Measurements from ENCODE around the gene SYNPO2L. TPM values are rescaled to one million over a fixed set of nuclear protein-coding genes. Genes with fewer than 3 reads are reported as not detected.

Gene SYNPO2L
- total RNA-seq, 1 donor from 2014 or later = 1.2 TPM

GRCh38 chr10:73634421-73634820, 21.4 kb downstream of the SYNPO2L start:
- Mint-ChIP-seq H3K4me1 (ENCODE audit: low read depth, unreplicated experiment) (no peaks in the 10 kb centered on the region), H3K4me3 (ENCODE audit: unreplicated experiment) (no peak overlapping the region), H3K27me3 (ENCODE audit: low read depth, unreplicated experiment) (peaks cover 2% of the 10 kb centered on the region), H3K9me3 (ENCODE audit: unreplicated experiment) (no peaks in the 10 kb centered on the region), H3K27ac (ENCODE audit: unreplicated experiment) (no peak overlapping the region), H3K36me3 (ENCODE audit: low read depth, unreplicated experiment) (no peaks in the 10 kb centered on the region)
- H3K79me2 ChIP-seq (ENCODE audit: insufficient read depth, low read length) = no peaks in the 10 kb centered on the region
- no peak overlapping the region for H3K4me3 ChIP-seq (ENCODE audit: insufficient read depth, low read depth, low read length)
- no peak overlapping the region for H2AFZ ChIP-seq (ENCODE audit: low read depth, low read length)
- H4K20me1 ChIP-seq (ENCODE audit: insufficient read depth, low read length) = no peaks in the 10 kb centered on the region
- no peaks in the 10 kb centered on the region for H3K36me3 ChIP-seq (ENCODE audit: insufficient read depth, low read length)
- H3K27me3 ChIP-seq (ENCODE audit: insufficient read depth, low read length) = peaks cover 3% of the 10 kb centered on the region
- TF ChIP-seq CTCF (IDR thresholded peaks at IDR 0.05; ENCODE audit: insufficient read depth, low read depth, low read length) = no peak
- TF ChIP-seq EZH2 (IDR thresholded peaks at IDR 0.05; ENCODE audit: insufficient read depth, low read length) = no peak
- no peaks in the 10 kb centered on the region for H3K4me1 ChIP-seq (ENCODE audit: insufficient read depth, low read length)
- H3K4me2 ChIP-seq (ENCODE audit: low read length) = no peak overlapping the region
- DNase-seq (ENCODE audit: low read depth) (no peak), FAIRE-seq (no peak)
- no peak overlapping the region for H3K9ac ChIP-seq (ENCODE audit: low read length)
- no peaks in the 10 kb centered on the region for H3K9me3 ChIP-seq (ENCODE audit: insufficient read depth, low read depth, low read length)
- no peak overlapping the region for H3K27ac ChIP-seq (ENCODE audit: low read depth, low read length)

GRCh38 chr10:73629165-73629564, 26.7 kb downstream of the SYNPO2L start:
- H3K4me3 Mint-ChIP-seq (ENCODE audit: unreplicated experiment) = no peak overlapping the region
- no peak for FAIRE-seq
- DNase-seq (ENCODE audit: low read depth) = no peak

More at GRCh38 chr10:73629165-73629564, 26.7 kb downstream of the SYNPO2L start:
- no peak overlapping the region for H3K4me3 ChIP-seq (ENCODE audit: insufficient read depth, low read depth, low read length)
- no peaks in the 10 kb centered on the region for H3K36me3 ChIP-seq (ENCODE audit: insufficient read depth, low read length)
- peaks cover 4% of the 10 kb centered on the region for H3K9me3 Mint-ChIP-seq (ENCODE audit: unreplicated experiment)
- no peak overlapping the region for H3K9ac ChIP-seq (ENCODE audit: low read length)
- H3K27ac Mint-ChIP-seq (ENCODE audit: unreplicated experiment) = no peak overlapping the region
- no peaks in the 10 kb centered on the region for H3K27me3 Mint-ChIP-seq (ENCODE audit: low read depth, unreplicated experiment)
- no peaks in the 10 kb centered on the region for H4K20me1 ChIP-seq (ENCODE audit: insufficient read depth, low read length)
- H3K4me1 ChIP-seq (ENCODE audit: insufficient read depth, low read length) = peaks cover 9% of the 10 kb centered on the region
- no peak for TF ChIP-seq EZH2 (IDR thresholded peaks at IDR 0.05; ENCODE audit: insufficient read depth, low read length)
- TF ChIP-seq CTCF (IDR thresholded peaks at IDR 0.05; ENCODE audit: insufficient read depth, low read depth, low read length) = no peak
- peaks cover 2% of the 10 kb centered on the region for H3K36me3 Mint-ChIP-seq (ENCODE audit: low read depth, unreplicated experiment)
- H3K4me1 Mint-ChIP-seq (ENCODE audit: low read depth, unreplicated experiment) = peaks cover 2% of the 10 kb centered on the region
- H3K27ac ChIP-seq (ENCODE audit: low read depth, low read length) = no peak overlapping the region
- no peaks in the 10 kb centered on the region for H3K9me3 ChIP-seq (ENCODE audit: insufficient read depth, low read depth, low read length)
- H3K27me3 ChIP-seq (ENCODE audit: insufficient read depth, low read length) = peaks cover 3% of the 10 kb centered on the region
- no peak overlapping the region for H2AFZ ChIP-seq (ENCODE audit: low read depth, low read length)
- peaks cover 7% of the 10 kb centered on the region for H3K79me2 ChIP-seq (ENCODE audit: insufficient read depth, low read length)
- no peak overlapping the region for H3K4me2 ChIP-seq (ENCODE audit: low read length)

All from astrocyte (in vitro differentiated cells and primary cell).